Panc1 (cell line): ENCODE measurements around the gene SORL1. TPM values are rescaled to one million over a fixed set of nuclear protein-coding genes. Genes with fewer than 3 reads are reported as not detected.

Source experiments
- ATAC-seq: fragments of 200-7000 bp; cut with Tn5 transposase; 2 replicates; pipeline ENCODE4 v1.9.1; 2020; ENCODE audit warnings: mild to moderate bottlenecking, moderate library complexity
- BruUV-seq: library from RNA; stranded (reverse); fragments of 400-500 nt; replicated peaks from 2 replicates; lab custom pipeline; 2021; lab: Mats Ljungman, UMichigan
- CTCF ChIA-PET: fragments of 300-600 bp; sonication (Branson Sonifier 250); formaldehyde crosslinking; loops from one replicate; lab custom pipeline; 2022; ENCODE audit warnings: antibody characterized with exemption; lab: Charles Lee
- POLR2A ChIA-PET: fragments of 300-600 bp; sonication (Branson Sonifier 250); formaldehyde crosslinking; loops from one replicate; lab custom pipeline; 2022; ENCODE audit warnings: antibody characterized with exemption; lab: Charles Lee
- DNase-seq: peaks from one replicate; pipeline ENCODE4 v3.0.0-alpha.2; 2010; ENCODE audit warnings: low read depth, low spot score
- H3K27ac ChIP-seq: 2 replicates; pipeline ENCODE4 v1.5.1; 2011; ENCODE audit warnings: mild to moderate bottlenecking, low read length, inconsistent platforms
- H3K27me3 ChIP-seq: fragments of 200-500 bp; sonication (Bioruptor generic); 2 replicates; pipeline ENCODE4 v1.6.0; 2014; ENCODE audit warnings: low read length, inconsistent platforms; ENCODE audit not compliant: control insufficient read depth, insufficient read depth
- H3K36me3 ChIP-seq: fragments of 200-500 bp; sonication (Bioruptor generic); 2 replicates; pipeline ENCODE4 v1.5.1; 2014; ENCODE audit warnings: inconsistent platforms, mild to moderate bottlenecking, low read length, moderate library complexity; ENCODE audit not compliant: control insufficient read depth, insufficient read depth
- H3K4me1 ChIP-seq: 2 replicates; pipeline ENCODE4 v1.5.1; 2011; ENCODE audit warnings: inconsistent platforms, mild to moderate bottlenecking, low read length, moderate library complexity; ENCODE audit not compliant: control insufficient read depth, insufficient read depth
- H3K4me3 ChIP-seq, 2 experiments: 2 replicates each; pipeline ENCODE4 v1.5.1; 2011 to 2012; ENCODE audit warnings: low read depth in 2 of 2, low read length in 2 of 2, mild to moderate bottlenecking in 2 of 2, inconsistent platforms in 1 of 2, moderate library complexity in 1 of 2
- H3K9me3 ChIP-seq: fragments of 200-500 bp; sonication (Bioruptor generic); 2 replicates; pipeline ENCODE4 v1.5.1; 2014; ENCODE audit warnings: low read depth, mild to moderate bottlenecking, inconsistent platforms, low read length, moderate library complexity; ENCODE audit not compliant: control insufficient read depth, insufficient read depth
- CTCF ChIP-seq: fragments of 450-650 bp; IDR thresholded peaks from 2 replicates; pipeline ENCODE4 v1.5.1; 2017; ENCODE audit warnings: mild to moderate bottlenecking
- POLR2AphosphoS5 ChIP-seq: IDR thresholded peaks from 2 replicates; pipeline ENCODE4 v1.6.1; 2012; ENCODE audit warnings: mild to moderate bottlenecking, low read depth, low read length, moderate library complexity
- REST ChIP-seq, 2 experiments: IDR thresholded peaks; 2 replicates each; pipeline ENCODE4 v1.6.1; 2011 to 2012; ENCODE audit warnings: low read depth in 2 of 2, control low read depth in 1 of 2, low read length in 1 of 2, mild to moderate bottlenecking in 1 of 2, moderate library complexity in 1 of 2; ENCODE audit not compliant: insufficient read depth in 1 of 2
- SIN3A ChIP-seq: IDR thresholded peaks from 2 replicates; pipeline ENCODE4 v1.6.1; 2012; ENCODE audit warnings: low read depth, mild to moderate bottlenecking, low read length, moderate library complexity, borderline replicate concordance; ENCODE audit not compliant: insufficient read depth
- TCF7L2 ChIP-seq: IDR thresholded peaks from 2 replicates; pipeline ENCODE4 v1.6.1; 2011; ENCODE audit warnings: mild to moderate bottlenecking, low read depth, low read length, inconsistent platforms
- in situ Hi-C: cut with HindIII; loops from 2 replicates; pipeline ENCODE4 v1.10.0; 2016; ENCODE audit warnings: low sequenced_read_pairs, low pct_unique_long_range_greater_than_20kb
- intact Hi-C: fragments of 100-400 bp; cut with micrococcal nuclease; formaldehyde crosslinking; loops from one replicate; pipeline ENCODE4 v1.10.0; 2022; ENCODE audit not compliant: unreplicated experiment
- total RNA-seq: library from RNA; stranded (reverse); gene quantifications from one replicate; pipeline ENCODE4 v1.2.1, GENCODE V29; 2021; ENCODE audit not compliant: unreplicated experiment

Gene SORL1
- total RNA-seq, 1 experiment from 2014 or later = 36.3 TPM

GRCh38 chr11:121456151-121456550 is 4.0 kb downstream of the SORL1 start:
- no peak for DNase-seq
- Histone ChIP-seq H3K27ac (peak overlapping the region; percentile 12; the same call in 1 of the 2 replicates), H3K36me3 (no peaks in the 10 kb centered on the region), H3K4me1 (peaks cover 39% of the 10 kb centered on the region), H3K27me3 (no peaks in the 10 kb centered on the region), H3K4me3 (no peak overlapping the region), H3K9me3 (no peaks in the 10 kb centered on the region)
- TF ChIP-seq SIN3A = no peak
- TF ChIP-seq REST (IDR thresholded peaks at IDR 0.05; ENCODE audit: insufficient read depth in 1 of 2, low read depth in 2 of 2, low read length in 1 of 2) = no peak
- no peak for TF ChIP-seq POLR2AphosphoS5
- no peak for TF ChIP-seq CTCF
- no peak for TF ChIP-seq TCF7L2
- ChIA-PET CTCF (interaction anchor here (0.7 kb wide), 1 partner anchor 10 kb away, joined by 3 read pairs; no protein-coding TSS in a partner anchor), POLR2A (no interaction called here)
- in situ Hi-C loops (no loop called here), intact Hi-C loops (no loop called here)
- no peak for ATAC-seq
- BruUV-seq = no TSS peak

DNA sequence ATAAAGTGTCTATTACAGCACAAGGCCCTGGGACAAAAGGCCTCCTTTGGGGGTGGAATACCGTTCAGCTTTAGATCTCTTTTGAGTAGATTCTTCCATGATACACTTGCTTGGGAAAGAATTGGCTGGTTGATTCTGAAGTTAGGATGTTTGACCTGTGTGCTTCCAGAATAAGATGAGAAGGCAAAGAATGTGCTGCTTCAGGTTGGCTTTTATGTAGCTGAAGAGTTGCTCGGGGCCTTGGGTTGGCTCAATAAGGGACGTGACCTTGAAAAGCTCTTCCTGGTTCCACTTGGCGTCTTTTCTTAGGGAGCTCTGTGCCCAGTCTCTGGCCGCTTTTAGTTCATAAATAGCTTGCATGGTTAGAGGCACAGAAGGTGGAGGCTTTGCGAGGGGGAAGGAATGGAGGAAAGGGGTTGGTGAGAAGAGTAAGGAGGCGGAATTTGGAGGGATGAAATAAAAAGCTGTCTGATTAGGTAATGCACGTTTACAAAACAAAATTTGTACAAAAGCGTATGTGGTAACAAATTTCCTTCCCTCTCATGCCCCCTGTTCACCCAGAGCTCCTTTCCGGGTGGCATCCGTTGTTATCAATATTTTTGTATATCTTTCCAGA is 4.8 kb downstream of the SORL1 start:
- H3K4me3 ChIP-seq = no peak overlapping the region
- no peaks in the 10 kb centered on the region for H3K9me3 ChIP-seq
- DNase-seq (no peak), ATAC-seq (no peak)
- intact Hi-C loops (no loop called here), in situ Hi-C loops (no loop called here)
- no peaks in the 10 kb centered on the region for H3K36me3 ChIP-seq
- no peak for TF ChIP-seq SIN3A
- TF ChIP-seq REST (IDR thresholded peaks at IDR 0.05; ENCODE audit: insufficient read depth in 1 of 2, low read depth in 2 of 2, low read length in 1 of 2) = no peak
- TF ChIP-seq TCF7L2 = no peak
- no peak for TF ChIP-seq CTCF
- no peak for TF ChIP-seq POLR2AphosphoS5
- peaks cover 41% of the 10 kb centered on the region for H3K4me1 ChIP-seq
- POLR2A ChIA-PET = interaction anchor here (0.5 kb wide), 1 partner anchor 95 kb away, joined by 4 read pairs; no protein-coding TSS in a partner anchor
- H3K27me3 ChIP-seq = no peaks in the 10 kb centered on the region
- CTCF ChIA-PET = no interaction called here
- no TSS peak for BruUV-seq
- peak overlapping the region; percentile 41; the same call in 1 of the 2 replicates for H3K27ac ChIP-seq
